ENCODE data around the gene PRTFDC1. TPM values are rescaled to one million over a fixed set of nuclear protein-coding genes. Genes with fewer than 3 reads are reported as not detected.
"Not testable (repeated sequence)": the region's sequence is repeated elsewhere in the genome, so short reads cannot be mapped to it uniquely, and the experiment has no call there.

PRTFDC1 gene
- total RNA-seq, 1 experiment from 2014 or later: 15.8 TPM

GRCh38 chr10:24973163-24973562 is 20.8 kb upstream of the PRTFDC1 start:
- no peak overlapping the region for H2AFZ ChIP-seq
- POLR2A ChIA-PET (ENCODE audit: unreplicated experiment): no interaction called here

GRCh38 chr10:24971374-24971773 is 19.0 kb upstream of the PRTFDC1 start:
- H3F3A ChIP-seq (ENCODE audit: insufficient read depth, low read depth): no peaks in the 10 kb centered on the region
- H3K4me1 ChIP-seq (replicated peaks; ENCODE audit: insufficient read depth): no peaks in the 10 kb centered on the region
- POLR2A ChIA-PET (ENCODE audit: unreplicated experiment): no interaction called here
- H3K4me2 ChIP-seq: no peak overlapping the region
- no peak overlapping the region for H3K27ac ChIP-seq
- H3K9me2 ChIP-seq (ENCODE audit: insufficient read depth): no peaks in the 10 kb centered on the region
- TF ChIP-seq EZH2 (IDR thresholded peaks at IDR 0.05; ENCODE audit: low read depth) (no peak), CTCF (conservative IDR thresholded peaks at IDR 0.05) (no peak)
- H2AFZ ChIP-seq: no peak overlapping the region
- no peaks in the 10 kb centered on the region for H3K9me3 ChIP-seq (ENCODE audit: insufficient read depth, low read depth)
- DNase-seq: no peak
- CTCF ChIA-PET: interaction anchor here (0.6 kb wide), 1 partner anchor 361 kb away, joined by 3 read pairs; no protein-coding TSS in a partner anchor
- no peaks in the 10 kb centered on the region for H3K27me3 ChIP-seq (ENCODE audit: insufficient read depth, low read depth)
- H3K4me3 ChIP-seq: no peak overlapping the region
- no peaks in the 10 kb centered on the region for H4K20me1 ChIP-seq (ENCODE audit: insufficient read depth)
- no peaks in the 10 kb centered on the region for H3K36me3 ChIP-seq (ENCODE audit: low read depth)
- no peaks in the 10 kb centered on the region for H3K79me2 ChIP-seq (ENCODE audit: low read depth)
- intact Hi-C loops (cut with micrococcal nuclease; ENCODE audit: unreplicated experiment): no loop called here
- no TSS peak for BruUV-seq (replicated peaks)

More at GRCh38 chr10:24973163-24973562, 20.8 kb upstream of the PRTFDC1 start:
- Histone ChIP-seq H4K20me1 (ENCODE audit: insufficient read depth) (no peaks in the 10 kb centered on the region), H3K4me2 (no peak overlapping the region), H3K4me1 (replicated peaks; ENCODE audit: insufficient read depth) (no peaks in the 10 kb centered on the region), H3K9me3 (ENCODE audit: insufficient read depth, low read depth) (no peaks in the 10 kb centered on the region), H3K36me3 (ENCODE audit: low read depth) (no peaks in the 10 kb centered on the region), H3K27ac (no peak overlapping the region), H3K27me3 (ENCODE audit: insufficient read depth, low read depth) (no peaks in the 10 kb centered on the region), H3F3A (ENCODE audit: insufficient read depth, low read depth) (no peaks in the 10 kb centered on the region), H3K79me2 (ENCODE audit: low read depth) (no peaks in the 10 kb centered on the region), H3K4me3 (no peak overlapping the region), H3K9me2 (ENCODE audit: insufficient read depth) (no peaks in the 10 kb centered on the region)
- BruUV-seq (replicated peaks): no TSS peak
- TF ChIP-seq EZH2 (IDR thresholded peaks at IDR 0.05; ENCODE audit: low read depth) (no peak), CTCF (conservative IDR thresholded peaks at IDR 0.05) (no peak)
- CTCF ChIA-PET: no interaction called here
- no peak for DNase-seq
- intact Hi-C loops (cut with micrococcal nuclease; ENCODE audit: unreplicated experiment): no loop called here

GRCh38 chr10:24969841-24970281 is 17.5 kb upstream of the PRTFDC1 start:
- Histone ChIP-seq H3K79me2 (ENCODE audit: low read depth) (no peaks in the 10 kb centered on the region), H3K27ac (no peak overlapping the region), H3F3A (ENCODE audit: insufficient read depth, low read depth) (no peaks in the 10 kb centered on the region), H3K4me3 (no peak overlapping the region), H2AFZ (no peak overlapping the region), H3K36me3 (ENCODE audit: low read depth) (no peaks in the 10 kb centered on the region), H3K9me3 (ENCODE audit: insufficient read depth, low read depth) (no peaks in the 10 kb centered on the region), H3K4me2 (no peak overlapping the region), H3K27me3 (ENCODE audit: insufficient read depth, low read depth) (no peaks in the 10 kb centered on the region), H3K9me2 (ENCODE audit: insufficient read depth) (no peaks in the 10 kb centered on the region), H3K4me1 (replicated peaks; ENCODE audit: insufficient read depth) (no peaks in the 10 kb centered on the region), H4K20me1 (ENCODE audit: insufficient read depth) (no peaks in the 10 kb centered on the region)
- DNase-seq: no peak
- ChIA-PET CTCF (no interaction called here), POLR2A (ENCODE audit: unreplicated experiment) (no interaction called here)
- no peak for TF ChIP-seq CTCF (conservative IDR thresholded peaks at IDR 0.05)
- intact Hi-C loops (cut with micrococcal nuclease; ENCODE audit: unreplicated experiment): no loop called here
- no TSS peak for BruUV-seq (replicated peaks)

GRCh38 chr10:24968951-24969350 is 16.5 kb upstream of the PRTFDC1 start:
- H4K20me1 ChIP-seq (ENCODE audit: insufficient read depth); H3K4me1 ChIP-seq (replicated peaks; ENCODE audit: insufficient read depth); H3K27ac ChIP-seq; H3F3A ChIP-seq (ENCODE audit: insufficient read depth, low read depth); POLR2A ChIA-PET (ENCODE audit: unreplicated experiment); BruUV-seq (replicated peaks); H3K4me2 ChIP-seq; H3K9me2 ChIP-seq (ENCODE audit: insufficient read depth); CTCF ChIA-PET; DNase-seq; H3K36me3 ChIP-seq (ENCODE audit: low read depth); H3K4me3 ChIP-seq; H3K27me3 ChIP-seq (ENCODE audit: insufficient read depth, low read depth); H2AFZ ChIP-seq; intact Hi-C loops (cut with micrococcal nuclease; ENCODE audit: unreplicated experiment); H3K79me2 ChIP-seq (ENCODE audit: low read depth); H3K9me3 ChIP-seq (ENCODE audit: insufficient read depth, low read depth): not testable (repeated sequence)
